ENCODE data around the gene GMPPA.

DNA sequence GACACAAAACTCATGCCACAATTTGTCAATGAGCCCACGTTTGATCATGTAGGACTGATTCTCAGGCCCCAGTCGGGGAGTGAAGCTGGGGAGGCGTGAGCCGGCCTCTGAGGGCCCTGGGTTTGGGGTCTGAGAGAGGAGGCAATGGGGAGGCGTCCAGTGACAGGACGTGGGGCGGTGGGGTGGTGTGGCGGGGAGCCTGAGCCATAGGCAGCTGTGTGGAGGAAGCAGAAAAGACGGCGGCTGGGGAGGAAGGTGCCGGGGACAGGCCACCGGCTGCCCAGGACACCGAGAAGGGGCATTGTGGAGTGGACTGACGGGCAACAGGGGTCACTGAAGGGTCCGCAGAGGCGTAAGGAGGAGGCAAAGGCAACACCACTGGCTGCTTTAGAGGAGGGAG is 37.7 kb downstream of the GMPPA start:
- TF ChIP-seq, protein P1, sequence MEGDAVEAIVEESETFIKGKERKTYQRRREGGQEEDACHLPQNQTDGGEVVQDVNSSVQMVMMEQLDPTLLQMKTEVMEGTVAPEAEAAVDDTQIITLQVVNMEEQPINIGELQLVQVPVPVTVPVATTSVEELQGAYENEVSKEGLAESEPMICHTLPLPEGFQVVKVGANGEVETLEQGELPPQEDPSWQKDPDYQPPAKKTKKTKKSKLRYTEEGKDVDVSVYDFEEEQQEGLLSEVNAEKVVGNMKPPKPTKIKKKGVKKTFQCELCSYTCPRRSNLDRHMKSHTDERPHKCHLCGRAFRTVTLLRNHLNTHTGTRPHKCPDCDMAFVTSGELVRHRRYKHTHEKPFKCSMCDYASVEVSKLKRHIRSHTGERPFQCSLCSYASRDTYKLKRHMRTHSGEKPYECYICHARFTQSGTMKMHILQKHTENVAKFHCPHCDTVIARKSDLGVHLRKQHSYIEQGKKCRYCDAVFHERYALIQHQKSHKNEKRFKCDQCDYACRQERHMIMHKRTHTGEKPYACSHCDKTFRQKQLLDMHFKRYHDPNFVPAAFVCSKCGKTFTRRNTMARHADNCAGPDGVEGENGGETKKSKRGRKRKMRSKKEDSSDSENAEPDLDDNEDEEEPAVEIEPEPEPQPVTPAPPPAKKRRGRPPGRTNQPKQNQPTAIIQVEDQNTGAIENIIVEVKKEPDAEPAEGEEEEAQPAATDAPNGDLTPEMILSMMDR (conservative IDR thresholded peaks at IDR 0.05; ENCODE audit: low read depth, low read length): no peak
- TF ChIP-seq EZH2phosphoT487 (IDR thresholded peaks at IDR 0.05; ENCODE audit: borderline replicate concordance, low read length): no peak

Data from PC-3 (cell line).